ENCODE results near the gene CHMP4A.
"Not testable (repeated sequence)": the region's sequence is repeated elsewhere in the genome, so short reads cannot be mapped to it uniquely, and the experiment has no call there.

The CHMP4A gene

GRCh38 chr14:24224618-24225071, 11.4 kb upstream of the CHMP4A start:
- no peak for DNase-seq (ENCODE audit: low read depth in 2 of 2)

GRCh38 chr14:24222987-24223386, 9.7 kb upstream of the CHMP4A start:
- not testable (repeated sequence) for DNase-seq (ENCODE audit: low read depth in 2 of 2)

- DNase-seq (ENCODE audit: low read depth in 2 of 2), result no peak
Measured at GRCh38 chr14:24219521-24219920, 6.2 kb upstream of the CHMP4A start.

- no peak for DNase-seq (ENCODE audit: low read depth in 2 of 2)
Measured at GRCh38 chr14:24219080-24219479, 5.8 kb upstream of the CHMP4A start.

- DNase-seq (ENCODE audit: low read depth in 2 of 2), result not testable (repeated sequence)
Measured at GRCh38 chr14:24216876-24217275, 3.6 kb upstream of the CHMP4A start.

GRCh38 chr14:24216345-24216699, 3.0 kb upstream of the CHMP4A start:
- no peak for DNase-seq (ENCODE audit: low read depth in 2 of 2)

- DNase-seq (ENCODE audit: low read depth in 2 of 2), result peak; percentile 68 to 72
Measured at GRCh38 chr14:24215495-24216344, 2.4 kb upstream of the CHMP4A start, which contains the start of gene MDP1. MDP1 (minus strand) TSS chr14:24216066; CDS start chr14:24215955, 111 bp downstream.

- no peak for DNase-seq (ENCODE audit: low read depth in 2 of 2)
Measured at GRCh38 chr14:24213866-24214662, 776 bp upstream of the CHMP4A start.

GRCh38 chr14:24211311-24211710, 2.0 kb downstream of the CHMP4A start:
- no peak for DNase-seq (ENCODE audit: low read depth in 2 of 2)

- no peak for DNase-seq (ENCODE audit: low read depth in 2 of 2)
Measured at GRCh38 chr14:24207625-24208024, 5.7 kb downstream of the CHMP4A start.

- DNase-seq (ENCODE audit: low read depth in 2 of 2), result no peak
Measured at GRCh38 chr14:24207104-24207551, 6.2 kb downstream of the CHMP4A start.

- DNase-seq (ENCODE audit: low read depth in 2 of 2), result no peak
Measured at GRCh38 chr14:24206260-24207103, 6.8 kb downstream of the CHMP4A start.

GRCh38 chr14:24204163-24205146, 8.8 kb downstream of the CHMP4A start:
- DNase-seq (ENCODE audit: low read depth in 2 of 2), result no peak

GRCh38 chr14:24203249-24203886, 9.9 kb downstream of the CHMP4A start:
- not testable (repeated sequence) for DNase-seq (ENCODE audit: low read depth in 2 of 2)

GRCh38 chr14:24202538-24202937, 10.8 kb downstream of the CHMP4A start:
- DNase-seq (ENCODE audit: low read depth in 2 of 2), result not testable (repeated sequence)

- no peak for DNase-seq (ENCODE audit: low read depth in 2 of 2)
Measured at GRCh38 chr14:24198814-24199524, 14.3 kb downstream of the CHMP4A start.

GRCh38 chr14:24197056-24197450, 16.2 kb downstream of the CHMP4A start:
- no peak for DNase-seq (ENCODE audit: low read depth in 2 of 2)

GRCh38 chr14:24196071-24197055, 16.9 kb downstream of the CHMP4A start:
- no peak for DNase-seq (ENCODE audit: low read depth in 2 of 2)

Data from activated CD8-positive, alpha-beta memory T cell treated with anti-CD3 and anti-CD28 coated beads for 4 hours (primary cell).